SK-N-MC (cell line): ENCODE results near the gene GATA1.

Experiments
- EZH2 ChIP-seq: fragments of 200-600 bp; sonication (generic); IDR thresholded peaks from one replicate; pipeline ENCODE4 v1.6.1; 2017; ENCODE audit warnings: antibody characterized with exemption
- POLR2AphosphoS5 ChIP-seq: IDR thresholded peaks from 2 replicates; pipeline ENCODE4 v1.6.1; 2012; ENCODE audit warnings: mild to moderate bottlenecking, low read depth, low read length, borderline replicate concordance

- TF ChIP-seq POLR2AphosphoS5 (no peak), EZH2 (no peak)
Observed at GRCh38 chrX:48785540-48786214, 713 bp upstream of the GATA1 start.
